Putamen (tissue), 1 donor: Measurements from ENCODE around the gene MON2.
"Not testable (repeated sequence)": the region's sequence is repeated elsewhere in the genome, so short reads cannot be mapped to it uniquely, and the experiment has no call there.

Source experiments
- DNase-seq: peaks from one replicate; pipeline ENCODE4 v3.0.0-alpha.2; 2016; ENCODE audit warnings: low spot score

The MON2 gene

DNA sequence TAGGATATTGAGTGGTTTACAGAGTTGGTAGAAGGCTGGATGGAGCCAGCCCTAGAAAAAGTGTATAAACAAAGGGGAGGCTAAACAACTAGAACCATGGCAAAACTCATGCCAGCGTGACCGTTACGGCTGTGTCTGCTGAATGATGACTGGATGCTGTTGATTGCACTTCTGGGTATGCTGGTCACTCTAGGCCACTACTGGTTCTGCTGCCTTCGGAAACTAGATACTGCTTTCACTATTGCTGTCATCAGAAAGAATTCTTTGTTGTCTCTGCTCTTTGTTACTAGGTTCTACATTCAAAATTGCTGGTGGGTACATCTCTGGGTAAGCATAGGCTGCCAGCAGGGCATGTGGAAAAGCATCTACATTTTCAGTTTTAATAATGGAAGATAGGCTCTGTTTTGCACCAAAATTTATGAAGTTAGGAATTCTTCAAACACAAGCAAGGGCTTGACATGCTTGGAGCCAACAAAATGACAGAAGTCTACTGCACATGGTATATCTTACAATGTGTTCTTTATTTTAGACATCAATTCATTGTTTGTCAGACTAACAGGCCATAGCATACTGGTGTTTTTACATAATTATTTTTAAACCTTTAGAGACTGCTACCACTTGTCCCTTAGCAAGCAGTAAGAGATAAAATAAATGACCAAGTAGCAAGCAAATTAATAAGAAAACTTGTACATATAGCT, 15.4 kb downstream of the MON2 start:
- peak; percentile 55 for DNase-seq

DNA sequence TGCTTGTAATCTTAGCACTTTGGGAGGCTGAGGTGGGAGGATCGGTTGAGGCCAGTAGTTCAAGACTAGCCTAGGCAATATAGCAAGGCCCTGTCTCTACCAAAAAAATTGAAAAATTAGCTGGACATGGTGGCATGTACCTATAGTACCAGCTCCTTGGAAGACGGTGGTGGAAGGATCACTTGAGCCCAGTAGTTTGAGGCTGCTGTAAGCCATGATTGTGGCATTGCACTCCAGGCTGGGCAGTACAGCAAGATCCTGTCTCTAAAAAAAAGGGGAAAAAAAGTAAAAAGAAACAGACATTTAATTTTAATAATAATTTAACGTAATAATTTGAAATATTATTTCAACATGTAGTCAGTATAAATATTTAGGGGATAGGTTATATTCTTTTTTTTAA, 16.1 kb downstream of the MON2 start:
- DNase-seq, result no peak

DNA sequence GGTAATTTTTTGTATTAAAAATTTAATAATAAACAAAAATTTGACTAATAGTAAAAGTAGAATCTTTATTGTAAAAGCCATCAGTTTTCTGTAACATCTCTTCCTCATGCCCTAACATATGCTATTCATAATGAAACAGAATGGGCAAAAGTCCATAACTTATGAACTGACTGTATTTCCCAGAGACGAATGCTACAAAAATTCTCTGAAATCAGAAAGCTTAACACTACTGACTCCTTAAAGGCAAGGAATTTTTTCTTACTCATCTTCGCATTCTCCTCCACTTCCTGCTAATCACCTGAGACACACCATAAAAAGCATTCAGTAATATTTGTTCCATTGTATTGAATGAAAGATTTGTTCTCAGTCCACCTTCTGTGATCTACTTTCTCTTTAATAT, 17.6 kb downstream of the MON2 start:
- no peak for DNase-seq

DNA sequence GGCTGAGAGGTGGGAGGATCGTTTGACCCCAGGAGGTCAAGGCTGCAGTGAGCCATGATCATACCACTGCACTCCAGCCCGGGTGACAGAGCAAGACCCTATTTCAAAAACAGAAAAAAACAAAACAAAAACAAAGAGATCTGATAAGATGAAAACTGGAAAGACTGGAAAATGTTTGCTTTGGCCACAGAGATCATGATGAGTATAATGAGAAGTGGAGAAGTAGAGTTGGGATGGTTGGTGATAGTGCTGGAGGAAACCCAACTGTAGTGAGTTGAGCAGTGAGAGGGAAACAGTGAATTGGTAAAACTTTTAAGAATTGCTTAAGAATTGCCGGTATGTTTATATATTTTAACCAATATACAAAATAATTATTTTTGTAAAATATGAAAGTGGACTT, 39.2 kb downstream of the MON2 start:
- DNase-seq, result no peak

DNA sequence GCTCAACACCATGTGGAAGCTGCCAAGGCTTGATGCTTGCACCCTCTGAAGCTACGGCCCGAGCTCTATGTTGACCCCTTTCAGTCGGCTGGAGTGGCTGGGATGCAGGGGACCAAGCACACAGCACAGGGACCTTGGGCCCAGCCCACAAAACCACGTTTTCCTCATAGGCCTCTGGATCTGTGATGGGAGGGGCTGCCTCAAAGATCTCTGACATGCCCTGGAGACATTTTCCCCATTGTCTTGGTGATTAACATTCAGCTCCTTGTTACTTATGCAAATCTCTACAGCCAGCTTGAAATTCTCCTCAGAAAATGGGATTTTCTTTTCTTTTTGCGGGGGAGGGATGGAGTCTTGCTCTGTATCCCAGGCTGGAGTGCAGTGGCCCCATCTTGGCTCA, 46.3 kb downstream of the MON2 start:
- no peak for DNase-seq

DNA sequence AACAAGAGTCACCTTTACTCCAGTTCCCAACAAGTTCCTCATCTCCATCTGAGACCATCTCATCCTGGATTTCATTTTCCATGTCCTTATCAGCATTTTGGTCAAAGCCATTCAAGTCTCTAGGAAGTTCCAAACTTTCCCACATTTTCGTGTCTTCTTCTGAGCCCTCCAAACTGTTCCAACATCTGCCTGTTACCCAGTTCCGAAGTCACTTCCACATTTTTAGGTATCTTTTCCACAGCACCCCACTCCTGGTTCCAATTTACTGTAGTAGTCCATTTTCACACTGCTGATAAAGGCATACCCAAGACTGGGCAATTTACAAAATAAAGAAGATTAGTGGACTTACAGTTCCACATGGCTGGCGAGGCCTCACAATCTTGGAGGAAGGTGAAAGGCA, 47.5 kb downstream of the MON2 start:
- not testable (repeated sequence) for DNase-seq

DNA sequence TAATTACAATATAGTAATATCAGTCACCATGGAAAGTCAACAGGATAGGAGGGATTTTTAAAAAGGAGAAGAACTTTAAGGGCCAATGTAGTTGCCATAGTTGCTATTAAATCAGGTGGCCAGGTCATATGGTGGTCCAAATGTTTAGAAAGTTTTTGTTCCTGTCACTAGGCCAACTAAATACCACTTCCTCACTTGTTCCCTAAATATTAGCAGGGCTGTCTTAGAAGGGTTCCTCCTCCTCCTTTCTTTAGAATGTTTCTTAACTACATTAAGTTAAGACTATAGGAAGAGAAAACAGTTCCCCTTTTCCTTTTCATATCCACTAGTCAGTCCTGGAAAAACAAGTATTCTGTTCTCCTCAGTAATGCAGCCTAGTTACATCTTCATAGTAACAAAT, 50.3 kb downstream of the MON2 start:
- DNase-seq, result no peak

DNA sequence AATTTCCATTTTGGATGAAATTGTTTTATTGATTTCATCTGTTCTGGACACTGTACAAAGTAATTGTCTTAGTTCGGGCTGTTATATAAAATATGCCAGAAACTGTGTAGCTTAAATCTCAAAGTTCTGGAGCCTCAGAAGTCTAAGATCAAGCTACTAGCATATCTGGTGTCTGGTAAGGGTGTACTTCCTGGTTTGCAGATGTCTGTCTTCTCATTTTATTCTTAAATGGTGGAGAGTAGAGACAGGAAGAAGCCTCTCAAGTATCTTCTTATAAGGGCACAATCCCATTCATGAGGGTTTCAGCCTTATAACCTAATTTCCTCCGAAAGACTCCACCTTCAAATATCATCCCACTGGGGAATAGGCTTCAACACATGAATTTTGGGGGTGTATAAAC, 51.3 kb downstream of the MON2 start:
- no peak for DNase-seq

DNA sequence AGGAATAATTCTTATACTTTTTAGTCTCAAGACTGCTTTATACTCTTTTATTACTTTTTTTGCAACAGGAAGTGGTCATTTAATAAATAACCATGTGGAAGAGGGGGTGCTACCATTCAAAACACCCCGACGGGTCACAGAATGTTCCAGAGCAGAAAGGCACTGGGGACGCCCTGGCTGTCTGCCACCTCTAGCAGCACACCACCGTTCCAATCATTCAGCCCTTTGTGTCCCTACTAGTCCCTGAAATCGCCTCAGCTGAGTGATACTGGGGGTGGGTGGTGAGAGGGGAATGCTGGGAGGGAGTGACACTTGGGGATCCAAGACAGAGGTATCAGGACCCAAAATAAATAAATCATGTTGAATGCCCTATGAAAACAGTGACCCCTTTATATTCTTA, 52.4 kb downstream of the MON2 start:
- peak; percentile 32 for DNase-seq

DNA sequence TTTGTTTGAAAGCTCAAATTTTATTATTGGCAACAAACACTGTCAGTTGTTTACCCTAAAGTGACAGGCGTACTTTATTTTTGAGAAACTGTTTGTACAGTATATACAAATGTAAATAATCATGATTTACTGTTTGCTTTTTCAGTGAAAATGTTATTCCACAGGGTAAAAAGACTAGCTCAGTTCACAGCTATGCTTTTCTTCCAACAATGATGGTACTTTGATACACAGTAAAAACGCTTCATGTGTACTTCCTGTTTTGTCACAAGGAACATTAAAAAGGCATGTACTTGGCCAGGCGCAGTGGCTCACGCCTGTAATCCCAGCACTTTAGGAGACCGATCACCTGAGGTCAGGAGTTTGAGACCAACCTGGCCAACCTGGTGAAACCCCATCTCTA, 53.7 kb downstream of the MON2 start:
- DNase-seq, result no peak

DNA sequence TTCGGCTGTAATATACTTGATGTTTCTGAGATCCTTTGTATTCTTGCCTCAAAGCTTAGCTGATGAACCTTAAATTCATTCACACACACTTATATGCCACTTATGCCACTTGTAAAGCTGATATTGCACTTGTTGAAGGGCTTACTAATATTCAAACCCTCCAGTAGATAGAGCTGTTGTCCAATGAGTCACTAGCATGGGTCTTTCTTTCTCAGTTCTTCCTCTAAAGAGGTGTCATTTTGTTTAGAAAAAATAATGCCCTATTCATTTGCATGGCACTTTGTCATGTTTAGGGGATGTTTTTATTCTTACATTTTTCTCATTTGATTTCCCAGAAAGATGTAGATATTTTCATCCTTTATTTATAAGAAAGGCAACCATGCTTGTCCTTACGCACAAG, 56.4 kb downstream of the MON2 start:
- DNase-seq, result no peak

DNA sequence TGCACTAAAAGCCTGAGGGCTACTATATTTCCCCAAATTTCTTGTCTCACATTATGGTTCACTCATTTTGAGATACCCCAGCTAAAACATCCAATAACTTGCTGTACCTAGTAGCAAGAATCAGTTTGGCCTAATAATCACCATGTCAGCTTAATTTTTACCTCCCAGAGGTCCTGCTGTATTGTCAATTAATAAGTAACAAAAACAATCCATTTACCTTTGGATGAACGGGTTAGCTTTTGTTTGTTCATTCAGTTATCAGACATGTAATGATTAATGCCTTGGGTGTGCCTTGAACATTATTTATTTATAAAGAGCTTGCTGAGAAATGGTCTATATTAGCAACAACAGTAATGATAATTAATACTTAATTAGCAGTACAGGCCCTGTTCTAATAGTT, 57.0 kb downstream of the MON2 start:
- no peak for DNase-seq

DNA sequence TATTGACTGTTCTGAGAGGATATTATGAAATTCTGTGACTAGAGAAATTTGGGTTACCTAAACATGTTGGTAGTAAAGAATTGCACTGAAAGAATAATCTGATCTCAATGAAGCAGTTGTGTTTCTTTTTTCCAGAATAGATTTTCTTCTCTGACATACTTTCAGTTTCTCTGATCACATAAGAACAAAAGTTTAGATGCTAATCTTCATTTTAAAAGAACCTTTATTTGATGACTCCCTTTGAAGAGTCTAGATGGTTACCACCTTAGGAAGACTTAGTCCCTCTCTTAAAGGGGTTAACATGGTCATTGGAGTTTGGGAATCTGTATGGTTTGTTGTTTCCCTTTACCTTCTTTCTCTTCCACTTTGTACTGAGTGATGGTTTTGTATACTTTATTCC, 58.6 kb downstream of the MON2 start:
- DNase-seq, result no peak

DNA sequence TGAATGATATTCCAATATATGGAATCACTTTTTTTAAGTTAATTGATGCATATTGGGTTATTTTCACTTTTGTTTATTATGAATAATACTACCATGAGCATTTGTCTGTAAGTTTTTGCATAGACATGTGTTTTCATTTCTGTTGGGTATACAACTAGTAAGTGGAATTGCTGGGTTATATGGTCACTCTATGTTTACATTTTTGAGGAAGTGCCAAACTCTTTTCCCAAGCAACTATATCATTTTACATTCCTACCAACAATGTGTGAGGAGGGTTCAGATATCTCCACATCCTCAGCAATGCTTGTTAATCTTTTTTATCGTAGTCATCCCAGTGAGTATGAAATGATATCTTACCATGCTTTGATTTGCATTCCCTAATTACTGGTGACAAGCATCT, 64.0 kb downstream of the MON2 start:
- no peak for DNase-seq

DNA sequence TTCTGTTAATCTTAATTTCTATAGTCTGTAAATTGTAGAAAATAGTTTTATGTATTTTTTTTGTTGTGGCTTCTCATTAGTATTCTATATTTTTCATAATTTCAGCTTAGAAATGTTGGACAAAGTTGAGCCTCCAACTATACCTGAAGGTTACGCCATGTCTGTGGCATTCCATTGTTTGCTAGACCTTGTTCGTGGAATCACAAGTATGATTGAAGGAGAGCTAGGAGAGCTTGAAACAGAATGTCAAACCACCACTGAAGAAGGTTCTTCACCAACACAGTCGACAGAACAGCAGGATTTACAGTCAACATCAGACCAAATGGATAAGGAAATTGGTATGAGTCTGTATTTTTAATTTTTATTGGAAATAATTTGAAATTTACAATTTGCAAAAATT, 65.7 kb downstream of the MON2 start:
- no peak for DNase-seq

DNA sequence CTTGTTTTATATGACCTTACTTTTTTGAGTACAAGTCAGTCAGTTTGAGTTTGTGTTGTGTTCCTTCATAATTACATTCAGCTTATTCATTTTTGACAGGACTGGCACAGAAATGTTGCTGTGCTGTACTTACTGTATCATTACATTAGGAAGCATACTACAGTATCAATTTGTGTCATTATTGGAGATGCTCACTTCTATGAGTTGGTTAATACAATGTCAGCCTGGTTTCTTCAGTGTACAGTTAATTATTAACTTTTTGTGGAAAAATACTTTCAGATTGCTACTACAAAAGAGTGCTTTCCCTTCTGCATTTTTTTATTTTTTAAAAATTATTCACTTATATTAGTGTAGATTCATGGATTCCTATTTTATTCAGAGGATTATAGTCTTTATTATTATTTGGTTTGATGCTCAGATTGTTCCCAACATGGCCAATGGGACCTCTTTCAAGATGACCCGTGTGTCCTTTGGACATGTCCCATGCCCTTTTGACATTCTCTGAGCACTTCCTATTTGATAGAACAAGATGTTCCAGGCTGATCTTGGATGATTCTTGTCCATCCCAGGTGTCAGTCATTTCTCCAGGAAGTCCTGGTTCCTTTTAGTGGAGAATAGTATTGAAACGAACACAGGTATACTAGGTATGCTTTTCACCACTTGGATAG, 66.6 kb downstream of the MON2 start:
- no peak for DNase-seq

DNA sequence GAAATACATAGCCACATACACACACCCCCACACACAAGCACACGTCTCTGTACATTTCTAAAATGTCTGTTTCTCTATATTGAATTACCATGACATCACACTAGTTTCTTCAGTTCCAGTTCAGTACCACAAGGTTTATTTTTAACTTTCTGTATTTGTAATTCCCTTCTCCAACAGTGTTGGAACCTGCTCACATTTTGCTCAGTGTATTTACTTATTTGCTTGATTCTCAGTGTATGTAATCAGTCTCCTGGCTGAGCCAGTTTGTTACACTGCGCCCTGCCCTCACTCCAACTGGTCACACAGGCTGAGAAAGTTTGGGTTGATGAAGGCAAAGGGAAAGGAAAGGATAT, 67.1 kb downstream of the MON2 start:
- no peak for DNase-seq

DNA sequence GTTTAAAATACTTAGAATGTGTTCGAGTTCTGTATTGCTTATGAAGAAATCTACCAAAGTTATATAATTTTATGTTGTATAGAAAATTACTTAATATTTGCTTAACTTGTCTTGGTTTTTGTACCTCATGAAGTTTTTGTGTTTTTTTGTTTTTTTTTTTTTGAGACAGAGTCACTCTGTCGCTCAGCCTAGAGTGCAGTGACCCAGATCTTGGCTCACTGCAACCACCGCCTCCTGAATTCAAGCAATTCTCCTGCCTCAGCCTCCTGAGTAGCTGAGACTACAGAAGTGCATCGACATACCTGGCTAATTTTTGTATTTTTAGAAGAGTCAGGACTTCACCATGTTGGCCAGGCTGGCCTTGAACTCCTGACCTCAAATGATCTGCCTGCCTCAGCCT, 69.9 kb downstream of the MON2 start:
- no peak for DNase-seq

DNA sequence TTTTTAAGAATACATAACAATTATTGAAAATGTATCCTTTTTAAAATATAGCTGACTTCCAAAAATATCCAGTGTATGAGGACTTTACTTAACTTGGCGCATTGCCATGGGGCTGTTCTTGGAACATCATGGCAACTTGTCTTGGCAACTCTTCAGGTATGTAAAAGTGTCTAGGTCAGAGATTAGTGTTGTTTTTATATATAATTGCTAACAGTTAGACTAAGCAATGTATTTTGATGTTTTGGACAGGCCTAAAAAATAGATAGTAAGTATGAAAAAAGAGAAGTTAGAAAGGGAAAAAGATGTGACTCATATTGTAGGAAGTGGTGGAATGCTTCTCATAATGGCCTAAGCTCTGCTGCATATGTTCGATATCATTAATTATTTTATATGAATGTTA, 70.9 kb downstream of the MON2 start:
- DNase-seq, result no peak

DNA sequence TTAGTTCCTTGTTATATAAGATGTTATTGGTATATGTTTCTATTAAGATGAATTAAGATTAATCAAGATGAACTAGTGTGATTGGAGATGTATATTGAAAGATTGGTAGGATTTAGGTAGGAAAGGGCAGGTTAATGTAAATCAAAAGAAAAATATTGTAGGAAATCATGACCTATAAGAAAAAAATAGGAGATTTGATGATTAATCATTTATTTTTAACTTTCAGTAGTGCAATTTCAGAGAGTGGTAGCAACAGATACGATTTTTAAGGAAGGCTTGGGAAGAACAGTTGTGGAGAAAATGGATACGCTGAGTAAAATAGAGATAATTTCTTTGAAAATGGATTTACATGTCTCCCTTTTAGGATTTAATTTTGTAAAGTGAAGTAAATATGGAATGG, 73.7 kb downstream of the MON2 start:
- no peak for DNase-seq

DNA sequence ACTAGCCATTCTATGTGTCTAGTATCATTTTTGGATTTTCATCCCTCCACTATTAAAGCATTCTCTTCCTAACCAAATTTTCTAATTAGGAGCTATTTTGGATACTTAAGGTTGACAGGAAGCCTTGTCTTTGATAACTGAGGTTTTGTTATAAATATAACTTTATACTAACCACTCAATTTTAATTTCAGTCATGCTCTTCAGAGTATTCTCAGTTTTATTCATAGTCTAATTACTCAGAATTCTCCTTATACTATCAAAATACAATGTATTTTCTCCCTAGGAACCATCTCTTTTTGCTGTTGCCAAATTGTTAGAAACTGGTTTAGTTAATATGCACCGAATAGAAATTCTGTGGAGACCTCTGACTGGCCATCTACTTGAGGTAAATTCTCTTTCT, 76.2 kb downstream of the MON2 start:
- no peak for DNase-seq

DNA sequence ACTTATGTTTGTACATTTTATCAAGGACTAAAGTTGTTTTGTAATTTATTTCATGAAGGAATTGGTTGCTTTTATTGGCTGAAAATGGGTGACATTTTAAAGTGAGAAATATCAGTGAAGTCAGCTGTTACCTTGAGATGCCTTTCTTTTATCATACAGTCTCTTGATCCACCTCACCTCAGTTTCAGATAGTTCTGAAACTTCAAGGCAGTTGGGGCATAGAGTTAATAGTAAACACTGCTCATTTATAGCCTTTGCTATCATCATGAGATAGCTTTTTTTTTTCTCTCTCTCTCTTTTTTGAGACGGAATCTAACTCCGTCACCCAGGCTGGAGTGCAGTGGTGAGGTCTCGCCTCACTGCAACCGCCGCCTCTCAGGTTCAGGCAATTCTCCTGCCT, 76.7 kb downstream of the MON2 start:
- DNase-seq, result no peak

DNA sequence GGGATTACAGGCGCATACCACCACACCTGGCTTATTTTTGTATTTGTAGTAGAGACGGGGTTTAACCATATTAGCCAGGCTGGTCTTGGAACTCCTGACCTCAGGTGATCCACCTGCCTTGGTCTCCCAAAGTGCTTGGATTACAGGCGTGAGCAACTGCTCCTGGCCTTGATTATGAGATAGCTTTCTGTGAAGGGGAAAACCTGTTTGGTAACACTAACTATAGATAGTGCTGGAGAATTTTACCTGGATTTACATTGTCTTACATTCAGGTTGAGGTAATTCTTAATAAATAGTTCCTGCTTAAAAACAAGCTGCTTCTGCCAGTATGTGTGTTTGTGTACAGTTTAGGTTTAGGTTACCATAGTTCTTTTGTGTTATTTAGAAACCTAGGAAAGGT, 77.1 kb downstream of the MON2 start:
- DNase-seq, result no peak

DNA sequence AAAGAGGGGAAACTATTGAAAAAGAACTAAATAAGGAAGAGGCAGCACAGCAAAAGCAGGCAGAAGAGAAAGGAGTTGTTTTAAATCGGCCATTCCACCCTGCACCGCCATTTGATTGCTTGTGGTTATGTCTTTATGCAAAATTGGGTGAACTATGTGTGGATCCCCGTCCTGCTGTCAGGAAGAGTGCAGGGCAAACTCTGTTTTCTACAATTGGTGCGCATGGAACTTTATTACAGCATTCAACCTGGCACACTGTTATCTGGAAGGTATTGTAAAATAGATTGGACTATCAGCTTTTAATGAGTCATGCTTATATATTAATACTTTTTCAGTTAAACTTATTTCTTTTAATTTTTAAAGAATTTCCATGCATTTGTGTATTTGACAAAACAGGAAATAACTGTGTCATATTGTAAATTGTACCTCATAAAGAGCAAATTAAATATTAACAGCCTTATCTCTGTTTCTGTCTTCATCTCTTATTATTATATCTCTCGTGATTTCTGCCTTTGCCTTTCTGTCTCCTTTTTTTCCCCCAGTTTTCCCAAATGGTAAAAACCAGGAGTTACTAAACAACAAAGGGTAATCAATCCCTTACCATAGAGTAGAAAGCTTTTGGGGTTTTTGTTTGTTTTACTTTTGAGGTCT, 86.4 kb downstream of the MON2 start:
- DNase-seq, result no peak
